ENCODE data around the gene MINDY1.

The MINDY1 gene

GRCh38 chr1:150981805-150982712, 24.6 kb downstream of the MINDY1 start, which contains the start of gene ANXA9:
ANXA9 (plus strand) TSS chr1:150982292; CDS start chr1:150983106, 814 bp downstream.
- DNase-seq: no peak

GRCh38 chr1:150981177-150981804, 25.4 kb downstream of the MINDY1 start:
- peak; percentile 68 for DNase-seq

- DNase-seq: peak; percentile 90
Measured at GRCh38 chr1:150979092-150980056, 27.3 kb downstream of the MINDY1 start.

- no peak for DNase-seq
Measured at GRCh38 chr1:150976879-150977694, 29.6 kb downstream of the MINDY1 start.

GRCh38 chr1:150976401-150976821, 30.3 kb downstream of the MINDY1 start:
- DNase-seq: no peak

- DNase-seq: peak; percentile 83
Measured at GRCh38 chr1:150974580-150975478, 31.9 kb downstream of the MINDY1 start, which contains the start of gene CERS2. CERS2 (minus strand) TSS chr1:150974835; CDS start chr1:150969090, 5,745 bp downstream.

- DNase-seq: peak; percentile 64
Measured at GRCh38 chr1:150973836-150974579, 32.7 kb downstream of the MINDY1 start.

- no peak for DNase-seq
Measured at GRCh38 chr1:150973258-150973835, 33.4 kb downstream of the MINDY1 start.

GRCh38 chr1:150972417-150972940, 34.2 kb downstream of the MINDY1 start:
- DNase-seq: no peak

- no peak for DNase-seq
Measured at GRCh38 chr1:150971583-150972416, 34.9 kb downstream of the MINDY1 start.

- DNase-seq: no peak
Measured at GRCh38 chr1:150970808-150971582, 35.7 kb downstream of the MINDY1 start.

GRCh38 chr1:150969626-150970025, 37.1 kb downstream of the MINDY1 start:
- DNase-seq: no peak

- DNase-seq: no peak
Measured at GRCh38 chr1:150968491-150968890, 38.2 kb downstream of the MINDY1 start.

- DNase-seq: no peak
Measured at GRCh38 chr1:150967936-150968335, 38.8 kb downstream of the MINDY1 start.

- DNase-seq: no peak
Measured at GRCh38 chr1:150966011-150966410, 40.7 kb downstream of the MINDY1 start.

GRCh38 chr1:150965605-150966004, 41.1 kb downstream of the MINDY1 start:
- DNase-seq: no peak

- no peak for DNase-seq
Measured at GRCh38 chr1:150964164-150964489, 42.6 kb downstream of the MINDY1 start.

Measured in NCI-H526 treated with DMSO at 0.1 percent for 48 hours (cell line).